NCI-H510A (cell line): ENCODE data around the gene CORO1A.
"Not testable (repeated sequence)": the region's sequence is repeated elsewhere in the genome, so short reads cannot be mapped to it uniquely, and the experiment has no call there.

ENCODE experiments used
- DNase-seq: peaks from one replicate; lab custom pipeline; 2025; lab: John Stamatoyannopoulos, UW

The CORO1A gene

GRCh38 chr16:30183233-30184095, at the start of gene CORO1A:
Gene CORO1A (plus strand): TSS chr16:30183602. CDS start chr16:30185210, 1,608 bp downstream.
- peak; percentile 68 for DNase-seq

- no peak for DNase-seq
Measured at GRCh38 chr16:30136971-30137605, 46.3 kb upstream of the CORO1A start.

- no peak for DNase-seq
Measured at GRCh38 chr16:30137897-30138296, 45.5 kb upstream of the CORO1A start.

GRCh38 chr16:30139583-30140481, 43.6 kb upstream of the CORO1A start:
- peak; percentile 58 for DNase-seq

- no peak for DNase-seq
Measured at GRCh38 chr16:30141750-30142149, 41.7 kb upstream of the CORO1A start.

GRCh38 chr16:30142672-30143346, 40.6 kb upstream of the CORO1A start:
- DNase-seq = no peak

GRCh38 chr16:30143347-30143702, 40.1 kb upstream of the CORO1A start:
- no peak for DNase-seq

- DNase-seq = no peak
Measured at GRCh38 chr16:30144017-30144416, 39.4 kb upstream of the CORO1A start.

GRCh38 chr16:30144917-30145316, 38.5 kb upstream of the CORO1A start:
- DNase-seq = no peak

- DNase-seq = no peak
Measured at GRCh38 chr16:30145657-30146056, 37.7 kb upstream of the CORO1A start.

GRCh38 chr16:30147843-30148510, 35.4 kb upstream of the CORO1A start:
- DNase-seq = no peak

GRCh38 chr16:30149250-30149930, 34.0 kb upstream of the CORO1A start:
- no peak for DNase-seq

GRCh38 chr16:30151091-30151490, 32.3 kb upstream of the CORO1A start:
- no peak for DNase-seq

GRCh38 chr16:30152517-30152916, 30.9 kb upstream of the CORO1A start:
- DNase-seq = no peak

- DNase-seq = no peak
Measured at GRCh38 chr16:30155188-30155587, 28.2 kb upstream of the CORO1A start.

- no peak for DNase-seq
Measured at GRCh38 chr16:30157214-30157613, 26.2 kb upstream of the CORO1A start.

GRCh38 chr16:30163538-30163937, 19.9 kb upstream of the CORO1A start:
- no peak for DNase-seq

GRCh38 chr16:30166202-30166902, 17.1 kb upstream of the CORO1A start:
- DNase-seq = no peak

GRCh38 chr16:30168746-30169145, 14.7 kb upstream of the CORO1A start:
- DNase-seq = not testable (repeated sequence)

- not testable (repeated sequence) for DNase-seq
Measured at GRCh38 chr16:30169416-30169815, 14.0 kb upstream of the CORO1A start.
